CD4-positive, alpha-beta T cell treated with Interleukin-6 for 4 hours (primary cell): ENCODE measurements around the gene GNA14.
"Not testable (repeated sequence)": the region's sequence is repeated elsewhere in the genome, so short reads cannot be mapped to it uniquely, and the experiment has no call there.

ENCODE experiments used
- DNase-seq: peaks from one replicate; pipeline ENCODE4 v3.0.0-alpha.2; 2020; ENCODE audit warnings: mixed read lengths

GNA14 gene

DNA sequence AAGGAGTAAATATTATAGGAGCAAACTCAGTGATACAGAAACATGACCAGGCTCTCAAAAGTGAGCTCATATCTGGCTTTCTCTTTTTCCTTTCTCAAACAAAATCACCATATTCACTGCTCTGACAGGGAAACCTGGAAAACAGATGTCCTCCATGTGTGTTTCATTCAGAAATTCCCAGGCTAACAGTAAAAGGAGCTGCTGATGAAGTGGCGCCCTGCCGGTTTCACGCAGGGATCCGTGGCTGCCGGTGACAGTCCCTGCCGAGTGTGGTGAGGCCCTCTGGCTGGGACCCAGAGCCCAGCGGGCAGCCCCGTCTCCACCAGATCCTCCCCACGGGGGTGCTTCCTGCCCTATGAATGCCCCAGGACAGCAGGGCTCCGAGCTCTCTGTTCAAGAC, 208.1 kb downstream of the GNA14 start:
- no peak for DNase-seq

DNA sequence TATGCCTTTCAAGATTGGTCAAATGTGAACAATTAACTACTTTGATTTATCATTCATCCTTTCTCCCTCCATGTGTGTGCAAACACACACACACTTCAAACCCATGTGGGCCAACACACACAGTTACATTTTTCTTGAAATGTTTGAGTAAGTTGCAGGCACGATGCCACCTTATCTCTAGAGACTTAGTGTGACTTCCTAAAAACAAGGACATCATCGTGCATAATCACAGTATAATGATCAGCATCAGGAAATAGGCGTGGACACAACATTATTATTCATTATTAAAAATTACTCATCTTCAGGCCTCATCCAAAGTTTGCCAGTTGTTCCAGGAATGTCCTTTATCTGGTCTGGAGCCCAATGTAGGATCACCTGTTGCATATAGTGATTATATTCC, 209.5 kb downstream of the GNA14 start:
- DNase-seq = no peak

DNA sequence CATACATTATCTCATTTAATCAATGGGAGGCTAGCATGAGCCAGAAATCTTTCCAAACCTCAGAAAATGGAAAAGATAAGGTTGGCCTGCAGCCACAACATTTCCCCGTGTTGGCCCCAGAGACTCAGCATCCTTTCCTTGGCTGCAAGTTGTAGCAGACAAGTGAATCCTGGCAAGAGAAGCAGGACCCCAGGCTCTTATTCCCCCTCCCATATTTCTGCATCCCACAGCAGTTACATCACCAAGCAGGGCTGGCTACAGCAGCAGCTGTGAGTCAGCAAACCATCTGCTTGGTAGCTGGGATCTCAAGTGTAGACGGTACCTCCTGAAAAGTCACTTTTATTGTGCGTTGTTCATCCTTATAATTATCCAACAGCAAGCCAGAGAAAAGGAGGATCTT, 212.4 kb downstream of the GNA14 start:
- no peak for DNase-seq

DNA sequence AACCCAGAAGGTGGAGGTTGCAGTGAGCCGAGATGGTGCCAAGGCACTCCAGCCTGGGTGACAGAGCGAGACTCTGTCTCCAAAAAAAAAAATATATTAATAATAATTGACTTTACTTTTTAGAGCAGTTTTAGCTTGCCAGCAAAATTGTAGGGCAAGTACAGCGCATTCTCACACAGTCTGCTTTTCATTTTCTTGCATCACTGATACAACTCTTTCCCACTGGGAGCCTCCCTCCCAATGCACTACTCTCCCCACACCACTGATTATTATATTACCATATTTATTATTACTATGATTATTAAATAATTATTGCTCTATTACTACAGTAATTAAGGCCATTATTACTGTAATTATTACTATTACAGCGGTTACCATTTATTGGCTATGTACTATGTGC, 212.8 kb downstream of the GNA14 start:
- no peak for DNase-seq

DNA sequence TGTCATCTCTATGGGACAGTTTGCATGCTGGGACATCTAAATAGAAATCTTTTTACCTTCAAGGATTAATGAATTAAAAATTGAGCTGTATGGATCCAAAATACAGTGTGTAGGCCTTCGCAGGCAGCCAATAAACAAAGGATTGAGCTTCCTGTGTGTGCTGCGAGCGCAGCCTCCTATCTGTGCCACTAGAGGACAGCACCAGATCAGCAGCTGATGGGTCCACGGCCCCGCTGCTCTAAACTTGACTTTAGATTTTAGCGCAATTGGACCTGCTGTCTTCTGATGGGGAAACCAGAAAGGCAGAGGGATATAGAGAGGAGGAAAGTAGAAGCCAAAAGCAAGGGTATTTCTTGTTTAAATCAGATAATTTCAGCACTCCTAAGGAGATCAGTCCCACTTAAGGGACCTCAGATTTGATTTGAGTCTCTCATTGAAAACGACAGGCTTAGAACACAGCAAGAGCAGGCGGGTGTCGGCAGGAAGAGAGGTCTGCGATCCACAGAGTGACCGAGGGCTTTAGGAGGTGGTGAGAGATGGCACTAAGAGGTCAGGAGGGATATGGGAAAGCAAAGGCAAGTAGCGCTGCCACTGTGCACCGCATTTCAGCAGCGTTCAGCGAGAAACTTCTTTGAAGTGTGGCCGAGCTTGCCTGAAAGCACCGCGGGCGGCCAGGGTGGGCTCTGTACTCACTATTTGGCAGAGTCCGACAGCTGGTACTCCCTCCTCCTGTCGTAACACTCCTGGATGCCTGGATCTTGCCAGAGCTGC, 214.3 kb downstream of the GNA14 start:
- DNase-seq = peak; percentile 52

DNA sequence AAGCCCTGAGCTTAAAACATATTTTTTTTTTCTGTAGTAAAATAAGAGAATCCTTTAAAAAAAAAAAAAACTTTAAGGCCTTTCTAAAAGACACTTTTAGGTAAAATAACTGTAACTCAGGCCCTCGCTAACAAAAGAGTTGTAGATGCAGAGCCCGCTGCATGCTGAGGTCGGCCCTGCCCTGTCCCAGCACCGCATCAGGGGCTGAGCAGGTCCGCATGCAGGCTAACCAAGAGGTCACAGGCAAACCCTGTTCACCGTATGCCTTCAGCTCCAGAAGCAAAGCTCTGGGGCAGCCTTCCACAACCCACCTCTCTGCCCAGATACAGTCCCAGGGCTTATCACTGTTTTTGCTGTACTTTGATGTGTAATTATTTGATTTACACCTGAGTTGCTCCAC, 216.1 kb downstream of the GNA14 start:
- DNase-seq = no peak

DNA sequence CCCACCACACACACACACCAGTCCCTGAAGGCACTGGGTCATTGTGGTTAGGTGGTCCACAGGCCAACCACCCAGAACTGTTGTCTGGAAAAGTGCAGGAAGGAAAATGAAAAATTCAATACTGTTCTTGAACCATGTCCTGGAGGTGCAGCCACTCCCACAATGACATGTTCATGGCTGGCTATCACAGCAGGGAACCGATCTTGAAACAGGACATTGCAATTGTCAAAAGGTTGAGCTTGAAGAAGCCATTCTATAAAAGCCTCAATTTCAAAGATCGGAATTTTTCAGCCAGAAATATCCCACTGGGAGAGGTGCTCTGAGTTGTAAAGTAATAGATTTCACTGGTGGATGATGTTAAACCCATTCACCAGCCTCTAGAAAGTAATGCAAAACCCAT, 218.2 kb downstream of the GNA14 start:
- no peak for DNase-seq

DNA sequence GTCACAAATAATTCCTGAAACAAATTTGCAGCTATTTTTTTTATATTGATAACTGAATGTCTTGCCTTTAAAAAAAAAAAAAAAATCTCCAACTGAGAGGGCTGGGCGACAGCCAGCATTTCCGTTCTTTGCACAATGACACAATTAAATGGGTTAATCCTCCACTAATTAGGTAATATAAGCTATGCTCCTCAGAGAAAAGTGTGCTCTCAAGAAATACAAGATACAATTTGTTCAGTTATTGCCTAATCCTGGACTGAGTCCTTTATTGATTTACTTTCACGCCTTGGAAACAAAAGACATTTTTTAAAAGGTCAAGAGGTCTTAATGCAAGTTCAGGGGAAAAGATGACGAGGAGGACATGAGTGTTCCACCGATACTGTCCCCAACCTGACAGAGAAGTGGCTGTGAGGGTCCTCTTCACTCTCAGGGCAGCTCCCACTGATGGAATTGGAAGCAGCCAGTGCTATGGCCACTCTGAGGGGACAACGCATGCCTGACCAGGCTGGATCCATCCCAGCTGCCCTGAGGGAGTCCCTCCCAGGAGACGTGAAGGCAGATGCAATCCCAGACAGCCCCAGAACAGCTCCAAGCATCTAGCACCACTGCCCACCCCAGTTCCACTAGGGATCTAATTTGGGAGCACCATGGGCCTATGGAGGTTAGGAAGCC, 220.7 kb downstream of the GNA14 start:
- no peak for DNase-seq

DNA sequence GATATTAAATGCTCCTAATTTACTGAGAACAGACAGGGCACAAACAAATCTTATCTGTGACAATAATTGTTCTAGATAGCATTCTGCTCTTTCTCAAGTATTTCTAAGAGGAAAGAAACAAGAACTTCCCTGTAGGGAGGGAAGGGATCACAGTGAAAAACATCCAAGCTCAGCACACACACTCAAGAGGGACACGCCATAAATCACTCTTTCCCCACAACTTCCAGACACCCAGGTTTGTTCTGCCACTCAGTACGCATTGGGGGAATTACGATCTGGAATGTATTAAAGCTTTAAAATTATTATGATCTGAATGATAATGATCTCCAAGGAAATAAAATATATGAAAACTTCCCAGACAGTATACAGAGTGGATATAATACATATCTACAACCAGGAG, 221.4 kb downstream of the GNA14 start:
- DNase-seq = no peak

DNA sequence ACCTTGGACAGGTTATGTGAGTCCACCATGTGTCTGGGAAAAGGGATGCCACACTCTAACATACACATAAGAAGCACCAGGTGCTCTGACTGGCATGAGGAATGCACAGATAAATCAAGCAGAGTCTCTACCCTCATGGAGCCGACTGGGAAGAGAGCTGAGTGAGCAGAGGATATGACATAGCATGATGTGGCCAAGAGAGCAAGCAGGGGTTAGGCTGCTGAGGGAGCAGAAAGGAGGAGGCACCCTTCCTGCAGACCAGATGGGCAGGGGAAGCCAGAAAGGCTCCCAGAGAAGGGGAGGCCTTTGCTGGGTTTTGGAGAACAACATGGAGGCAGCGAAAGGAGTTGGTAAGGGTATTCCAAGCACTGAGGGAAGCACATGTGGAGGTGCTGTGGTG, 223.1 kb downstream of the GNA14 start:
- DNase-seq = no peak

DNA sequence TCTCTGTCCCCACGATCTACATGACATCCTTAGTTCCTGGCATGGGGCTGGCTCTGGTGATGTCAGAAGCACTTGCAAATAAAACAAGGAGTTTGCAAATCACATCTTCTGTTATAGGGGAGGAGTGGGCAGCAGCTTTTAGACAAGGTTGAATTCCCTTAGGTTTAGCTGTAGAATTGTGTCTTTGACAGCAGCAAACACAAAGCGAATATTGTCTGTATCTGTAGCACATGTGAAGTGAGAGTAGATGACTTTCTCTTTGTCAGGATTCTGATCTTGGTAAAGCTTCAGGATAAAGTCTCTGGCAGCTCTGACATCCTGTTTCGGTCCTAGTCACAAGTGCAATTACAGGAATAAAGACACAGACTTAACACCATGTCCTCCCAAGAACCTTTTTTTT, 224.3 kb downstream of the GNA14 start:
- no peak for DNase-seq

DNA sequence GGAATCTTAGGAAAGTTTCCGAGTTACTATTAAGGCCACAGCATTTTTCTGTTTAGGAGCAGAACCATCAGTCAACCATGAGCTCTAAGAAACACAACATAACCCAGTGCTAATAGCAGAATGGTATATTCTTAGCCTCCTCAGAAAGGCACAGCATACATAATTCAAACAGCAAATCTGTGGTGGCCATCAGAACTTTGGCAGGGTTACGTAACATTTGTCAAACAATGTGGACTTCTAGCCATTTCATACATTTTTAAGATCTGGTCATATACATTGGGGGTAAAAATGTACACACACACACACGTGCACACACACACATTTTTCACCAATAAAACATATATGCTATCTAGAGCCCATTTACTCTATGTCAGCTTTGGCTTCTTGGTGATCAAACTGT, 225.2 kb downstream of the GNA14 start:
- no peak for DNase-seq

DNA sequence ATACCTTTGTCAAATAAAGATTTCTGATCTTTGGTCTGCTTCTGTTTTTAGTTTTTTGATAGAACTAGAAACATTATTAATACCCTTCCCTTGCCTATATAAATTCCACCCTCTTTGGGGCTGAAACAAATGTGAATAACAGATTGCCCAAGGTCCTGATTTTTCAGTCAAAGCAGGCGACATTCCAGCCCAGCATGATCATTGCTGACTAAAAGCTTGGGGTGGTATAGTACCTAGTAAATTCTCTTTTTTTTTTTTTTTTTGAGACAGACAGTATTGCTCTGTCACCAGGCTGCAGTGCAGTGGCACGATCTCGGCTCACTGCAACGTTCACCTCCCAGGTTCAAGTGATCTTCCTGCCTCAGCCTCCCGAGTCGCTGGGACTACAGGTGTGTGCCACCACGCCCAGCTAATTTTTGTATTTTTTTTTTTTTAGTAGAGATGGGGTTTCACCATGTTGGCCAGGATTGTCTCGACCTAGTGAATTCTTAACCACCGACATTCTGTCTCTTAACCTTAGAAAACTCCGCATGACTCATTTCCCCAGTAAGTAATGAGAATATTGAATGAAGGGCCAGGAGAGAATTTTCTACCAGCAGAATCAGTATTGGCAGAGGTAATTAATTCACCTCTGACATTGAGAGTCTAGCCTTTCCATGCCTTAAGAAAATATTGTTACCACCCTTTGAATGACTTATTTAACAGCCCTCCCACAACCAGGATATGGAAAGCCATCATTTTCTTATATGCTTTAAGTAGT, 226.4 kb downstream of the GNA14 start:
- DNase-seq = no peak

DNA sequence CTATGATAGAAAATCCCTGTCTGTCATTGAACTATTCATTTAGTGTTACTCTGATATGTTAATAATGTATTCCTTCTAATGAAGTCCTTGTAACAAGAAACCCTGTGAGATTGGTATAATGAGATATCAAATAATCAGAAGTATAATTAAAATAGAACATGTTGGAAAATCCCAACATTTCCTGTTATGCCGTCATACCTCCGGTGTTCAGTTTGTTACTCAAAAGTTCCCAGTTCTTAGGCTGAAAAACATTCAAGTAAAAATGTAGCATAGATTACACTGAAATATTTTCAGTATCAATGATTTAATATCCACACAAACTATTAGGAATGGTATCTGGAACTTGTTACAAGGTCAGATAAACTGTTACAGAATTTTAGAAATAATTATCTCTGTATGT, 227.5 kb downstream of the GNA14 start:
- no peak for DNase-seq

DNA sequence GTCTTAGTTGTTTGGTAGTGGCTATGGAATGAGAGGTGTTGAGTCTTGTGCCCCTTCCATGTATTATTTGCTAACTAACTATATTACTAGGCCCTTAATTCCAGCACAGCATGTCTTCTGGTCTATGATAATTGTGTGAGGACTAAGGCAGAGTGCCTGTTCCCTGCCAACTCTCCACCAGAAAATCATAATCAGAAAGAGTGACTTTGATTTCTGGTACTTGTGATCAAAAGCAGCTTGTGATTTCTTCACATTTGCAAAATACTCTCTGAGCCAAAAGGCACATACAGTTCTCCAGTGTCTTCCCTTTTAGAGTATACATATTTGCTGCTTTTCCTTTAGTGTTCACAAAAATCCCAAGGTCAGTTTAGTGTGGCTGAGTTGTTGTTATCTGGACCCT, 229.9 kb downstream of the GNA14 start:
- no peak for DNase-seq

DNA sequence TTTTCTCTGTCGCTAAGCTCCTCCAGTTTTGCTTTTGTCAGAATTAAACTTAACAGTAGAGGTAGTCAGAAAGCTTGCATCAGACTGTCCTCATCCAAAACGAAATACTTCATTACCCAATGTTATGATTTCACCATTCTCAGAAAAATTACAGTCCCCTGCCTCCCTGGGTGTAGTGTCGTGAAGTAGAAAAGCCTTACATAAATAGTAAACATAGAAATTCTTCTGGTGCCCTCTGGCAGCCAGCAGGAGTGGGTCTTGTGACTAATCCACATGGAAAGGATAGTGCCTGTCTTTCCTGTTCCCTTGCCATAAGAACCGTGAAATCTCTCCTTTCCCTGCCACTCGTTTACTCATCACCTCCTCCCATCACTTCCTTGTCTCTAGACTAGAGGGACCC, 230.6 kb downstream of the GNA14 start:
- no peak for DNase-seq

DNA sequence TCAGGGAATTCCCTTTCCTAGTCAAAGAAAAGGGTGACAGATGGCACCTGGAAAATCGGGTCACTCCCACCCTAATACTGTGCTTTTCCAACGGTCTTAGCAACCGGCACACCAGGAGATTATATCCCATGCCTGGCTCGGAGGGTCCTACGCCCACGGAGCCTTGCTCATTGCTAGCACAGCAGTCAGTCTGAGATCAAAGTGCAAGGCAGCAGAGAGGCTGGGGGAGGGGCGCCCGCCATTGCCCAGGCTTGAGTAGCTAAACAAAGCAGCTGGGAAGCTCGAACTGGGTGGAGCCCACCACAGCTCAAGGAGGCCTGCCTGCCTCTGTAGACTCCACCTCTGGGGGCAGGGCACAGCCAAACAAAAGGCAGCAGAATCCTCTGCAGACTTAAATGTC, 239.6 kb downstream of the GNA14 start:
- DNase-seq = not testable (repeated sequence)

DNA sequence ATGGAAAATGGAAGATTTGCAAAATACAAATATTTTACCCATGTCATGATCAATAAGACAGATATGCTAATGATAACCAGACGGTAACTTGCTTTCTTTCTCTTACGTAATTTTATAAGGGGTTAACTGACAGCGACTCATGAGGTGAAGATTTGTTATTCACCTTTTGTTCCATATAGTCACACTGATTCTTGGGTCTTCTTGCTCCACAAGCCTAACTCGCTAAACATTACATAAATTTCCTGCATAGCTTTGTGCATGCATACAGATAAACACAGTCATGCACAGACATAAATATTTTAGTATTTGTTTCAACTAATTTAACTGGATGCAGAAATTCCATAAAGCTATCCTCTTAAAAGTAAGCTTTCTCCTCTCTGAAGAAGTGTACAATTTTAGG, 244.9 kb downstream of the GNA14 start:
- no peak for DNase-seq

DNA sequence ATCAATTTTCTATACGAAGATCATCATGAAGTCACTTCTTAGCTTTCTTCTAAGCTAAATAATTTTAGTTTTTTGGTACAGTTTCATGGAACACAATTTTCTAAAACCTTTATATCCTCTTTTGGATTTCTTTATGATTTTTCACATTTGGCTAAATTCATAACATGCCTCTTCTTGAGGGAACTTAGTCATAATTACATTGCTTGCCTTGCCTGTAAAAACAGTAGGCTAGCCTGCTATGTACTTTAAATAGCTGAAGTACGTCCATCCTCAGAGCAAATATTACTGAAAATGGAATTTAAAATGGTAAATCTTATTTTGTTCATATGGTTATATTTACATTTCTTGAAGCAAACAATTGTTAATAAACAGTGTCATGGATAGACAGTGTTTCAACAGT, 245.8 kb downstream of the GNA14 start:
- DNase-seq = no peak

DNA sequence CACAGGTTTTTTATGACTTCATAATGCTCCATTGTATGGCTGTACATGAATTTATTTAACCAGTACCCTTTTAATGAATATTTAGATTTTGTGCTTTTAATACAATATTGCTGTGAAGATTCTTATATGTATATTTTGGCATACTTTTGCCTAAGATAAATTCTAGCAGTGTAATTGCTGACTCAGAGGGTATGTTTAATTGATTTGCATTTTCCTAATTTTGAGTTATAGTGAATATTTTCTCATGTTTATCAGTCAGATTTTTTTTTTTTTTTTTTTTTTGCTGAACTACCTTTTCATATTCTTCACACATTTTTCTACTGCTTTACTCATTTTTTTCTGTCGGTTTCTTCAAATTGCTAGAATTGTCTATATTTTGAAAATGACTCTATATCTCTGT, 248.2 kb downstream of the GNA14 start:
- DNase-seq = no peak

DNA sequence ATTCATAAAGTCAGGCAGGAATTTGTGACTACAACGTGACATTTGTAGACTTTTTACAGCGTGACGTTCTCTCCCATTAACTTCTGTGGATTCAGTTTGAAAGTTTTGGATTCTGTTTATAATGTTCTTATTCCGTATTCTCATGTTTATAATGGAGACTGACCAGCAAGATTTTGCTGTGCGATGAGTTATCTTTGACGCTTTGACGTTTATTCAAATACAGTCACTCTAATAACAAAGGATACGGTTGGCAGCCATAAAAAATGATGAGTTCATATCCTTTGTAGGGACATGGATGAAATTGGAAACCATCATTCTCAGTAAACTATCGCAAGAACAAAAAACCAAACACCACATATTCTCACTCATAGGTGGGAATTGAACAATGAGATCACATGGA, 249.5 kb downstream of the GNA14 start:
- not testable (repeated sequence) for DNase-seq

DNA sequence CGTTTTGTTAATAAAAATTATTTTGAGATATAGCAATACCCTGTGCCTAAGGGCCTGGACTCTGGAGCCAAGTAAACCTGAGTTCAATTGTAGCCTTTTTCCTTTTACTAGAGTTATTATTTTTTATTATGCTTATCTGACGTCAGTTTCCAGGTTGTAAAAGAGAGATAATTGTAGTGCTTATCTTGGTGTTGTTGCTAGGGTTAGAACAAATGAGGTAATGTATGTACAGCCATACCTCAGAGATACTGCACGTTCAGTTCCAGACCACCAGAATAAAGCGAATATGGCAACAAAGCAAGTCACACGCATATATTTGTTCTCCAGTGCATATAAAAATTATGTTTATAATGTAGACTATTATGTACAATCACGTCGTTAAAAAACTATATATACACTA, 255.8 kb downstream of the GNA14 start:
- DNase-seq = no peak

DNA sequence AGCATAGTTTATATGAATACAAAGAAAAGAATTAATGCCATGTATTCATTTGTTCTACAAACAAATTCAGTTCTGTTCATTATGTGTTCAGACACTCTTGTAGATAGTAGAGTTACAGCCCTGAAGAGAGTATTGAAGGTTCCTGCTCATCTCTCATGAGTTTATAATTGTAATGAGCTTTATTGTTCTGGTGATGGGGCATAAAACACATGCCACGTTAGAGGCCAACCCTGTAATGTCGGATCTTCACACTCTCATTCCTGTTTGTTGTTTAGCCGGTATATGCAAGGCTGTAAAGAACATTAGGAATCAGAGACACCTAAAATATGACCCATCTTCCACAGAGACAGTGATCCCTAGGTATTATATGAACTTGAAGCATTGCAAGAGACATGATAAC, 256.3 kb downstream of the GNA14 start:
- DNase-seq = no peak

DNA sequence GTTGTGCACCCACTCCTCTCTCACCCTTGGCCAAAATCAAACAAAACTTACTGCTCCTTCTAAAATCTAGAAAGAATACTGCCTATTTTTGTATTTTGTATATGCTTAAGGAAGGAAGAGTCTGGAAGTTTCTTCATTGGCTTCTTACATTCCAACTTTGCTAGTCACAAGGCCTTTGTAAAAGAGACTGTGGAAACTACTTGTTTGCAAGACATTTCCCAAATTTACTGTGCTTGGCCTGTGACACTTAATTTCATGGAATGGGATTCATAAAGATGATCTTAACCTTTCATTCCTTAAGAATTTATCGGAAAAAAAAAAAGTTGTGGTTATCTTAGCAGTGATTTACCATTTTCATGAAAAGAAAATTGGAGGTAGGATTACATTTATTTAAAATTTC, 261.9 kb downstream of the GNA14 start:
- DNase-seq = no peak
